Neuronal stem cell (in vitro differentiated cells): ENCODE data around the gene RIMKLB. TPM values are rescaled to one million over a fixed set of nuclear protein-coding genes. Genes with fewer than 3 reads are reported as not detected.

Experiments used
- DNase-seq: peaks from one replicate; pipeline ENCODE4 v3.0.0-alpha.2; 2013; ENCODE audit warnings: low spot score
- H2AFZ ChIP-seq: one replicate; pipeline ENCODE4 v1.6.1; 2013; ENCODE audit warnings: mild to moderate bottlenecking, low read length, inconsistent platforms
- H2AK5ac ChIP-seq: 2 replicates; pipeline ENCODE4 v1.6.1; 2013; ENCODE audit warnings: low read depth, mild to moderate bottlenecking, inconsistent platforms, low read length, moderate library complexity, mixed read lengths
- H2BK120ac ChIP-seq: 2 replicates; pipeline ENCODE4 v1.6.1; 2013; ENCODE audit warnings: low read depth, mild to moderate bottlenecking, inconsistent platforms, low read length, moderate library complexity, mixed read lengths
- H2BK12ac ChIP-seq: one replicate; pipeline ENCODE4 v1.6.1; 2013; ENCODE audit warnings: low read length, inconsistent platforms
- H2BK15ac ChIP-seq: 2 replicates; pipeline ENCODE4 v1.6.1; 2013; ENCODE audit warnings: mild to moderate bottlenecking, low read length, inconsistent platforms, mixed read lengths
- H2BK5ac ChIP-seq: one replicate; pipeline ENCODE4 v1.6.1; 2013; ENCODE audit warnings: inconsistent platforms, mild to moderate bottlenecking, low read length, moderate library complexity
- H3K14ac ChIP-seq: one replicate; pipeline ENCODE4 v1.6.1; 2013; ENCODE audit warnings: low read length, inconsistent platforms
- H3K18ac ChIP-seq: 2 replicates; pipeline ENCODE4 v1.6.1; 2013; ENCODE audit warnings: low read length, inconsistent platforms
- H3K23ac ChIP-seq: 2 replicates; pipeline ENCODE4 v1.6.1; 2013; ENCODE audit warnings: low read depth, mild to moderate bottlenecking, mixed read lengths, low read length, inconsistent platforms; ENCODE audit not compliant: poor library complexity
- H3K27ac ChIP-seq: replicated peaks from 3 replicates; pipeline ENCODE4 v1.5.1; 2013; ENCODE audit warnings: low read length, inconsistent platforms
- H3K27me3 ChIP-seq, 3 experiments: 2 replicates each; pipeline ENCODE4 v1.6.1; 2013; ENCODE audit warnings: low read length in 3 of 3, mild to moderate bottlenecking in 2 of 3, inconsistent platforms in 1 of 3, low read depth in 1 of 3, mixed read lengths in 1 of 3, moderate library complexity in 1 of 3; ENCODE audit not compliant: control insufficient read depth in 3 of 3, insufficient read depth in 3 of 3
- H3K36me3 ChIP-seq, 2 donors: replicated peaks in 1 of 2; 2 replicates each; pipeline ENCODE4 v1.6.1; 2013; ENCODE audit warnings: low read length in 2 of 2; ENCODE audit not compliant: control insufficient read depth in 2 of 2, insufficient read depth in 2 of 2
- H3K4ac ChIP-seq: 2 replicates; pipeline ENCODE4 v1.6.1; 2013; ENCODE audit warnings: inconsistent platforms, mild to moderate bottlenecking, low read length, moderate library complexity
- H3K4me1 ChIP-seq, 2 donors: 1 replicate in 1 of 2; 2 replicates in 1 of 2; pipeline ENCODE4 v1.6.1; 2013; ENCODE audit warnings: low read length in 2 of 2, low read depth in 1 of 2; ENCODE audit not compliant: control insufficient read depth in 2 of 2, insufficient read depth in 1 of 2
- H3K4me2 ChIP-seq: one replicate; pipeline ENCODE4 v1.6.1; 2013; ENCODE audit warnings: mild to moderate bottlenecking, low read length, inconsistent platforms; ENCODE audit not compliant: insufficient read depth, poor library complexity, severe bottlenecking
- H3K4me3 ChIP-seq, 2 donors: 2 replicates each; pipeline ENCODE4 v1.5.1; 2013; ENCODE audit warnings: low read length in 2 of 2, mild to moderate bottlenecking in 2 of 2, inconsistent platforms in 1 of 2, moderate library complexity in 1 of 2
- H3K79me1 ChIP-seq: one replicate; pipeline ENCODE4 v1.6.1; 2013; ENCODE audit warnings: low read depth, mild to moderate bottlenecking, inconsistent platforms, low read length, moderate library complexity
- H3K9ac ChIP-seq: one replicate; pipeline ENCODE4 v1.6.1; 2013; ENCODE audit warnings: mild to moderate bottlenecking, low read depth, low read length, inconsistent platforms; ENCODE audit not compliant: poor library complexity
- H3K9me3 ChIP-seq, 2 donors: replicated peaks in 1 of 2; 2 replicates each; pipeline versions ENCODE3 to v1.6.1; 2013; ENCODE audit warnings: low read length in 2 of 2, mild to moderate bottlenecking in 2 of 2, inconsistent platforms in 1 of 2, low read depth in 1 of 2, mixed read lengths in 1 of 2, moderate library complexity in 1 of 2; ENCODE audit not compliant: control insufficient read depth in 2 of 2, insufficient read depth in 1 of 2
- H4K8ac ChIP-seq: one replicate; pipeline ENCODE4 v1.6.1; 2013; ENCODE audit warnings: low read depth, mild to moderate bottlenecking, inconsistent platforms, low read length, moderate library complexity
- H4K91ac ChIP-seq: one replicate; pipeline ENCODE4 v1.6.1; 2013; ENCODE audit warnings: low read length, low read depth, mild to moderate bottlenecking, inconsistent platforms; ENCODE audit not compliant: poor library complexity
- WGBS, 2 donors: extraction: QIAGEN DNeasy Blood & Tissue Kit; methylation state at CpG; one replicate each; pipeline ENCODE4 v1.1.7; 2013; ENCODE audit warnings: missing lambda C conversion rate in 2 of 2, mixed read lengths in 1 of 2; ENCODE audit not compliant: insufficient read length in 2 of 2, insufficient replicate concordance in 1 of 2; ENCODE audit errors: extremely low coverage in 2 of 2; 5-methylcytosine and 5-hydroxymethylcytosine counted together
- polyA plus RNA-seq, 2 experiments: library from polyadenylated mRNA; stranded (reverse); fragments of 200-250 nt; gene quantifications; one replicate each; pipeline ENCODE4 v1.2.3, GENCODE V29; 2013

Gene RIMKLB, protein sequence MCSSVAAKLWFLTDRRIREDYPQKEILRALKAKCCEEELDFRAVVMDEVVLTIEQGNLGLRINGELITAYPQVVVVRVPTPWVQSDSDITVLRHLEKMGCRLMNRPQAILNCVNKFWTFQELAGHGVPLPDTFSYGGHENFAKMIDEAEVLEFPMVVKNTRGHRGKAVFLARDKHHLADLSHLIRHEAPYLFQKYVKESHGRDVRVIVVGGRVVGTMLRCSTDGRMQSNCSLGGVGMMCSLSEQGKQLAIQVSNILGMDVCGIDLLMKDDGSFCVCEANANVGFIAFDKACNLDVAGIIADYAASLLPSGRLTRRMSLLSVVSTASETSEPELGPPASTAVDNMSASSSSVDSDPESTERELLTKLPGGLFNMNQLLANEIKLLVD
- polyA plus RNA-seq (2013, experiment 1 of 2) = 53.6 TPM
- polyA plus RNA-seq (2013, experiment 2 of 2) = 54.5 TPM

- DNase-seq = peak; percentile 85
- no CpG with 5 or more reads among the region's 88 CpGs for WGBS, 2 donors
- peak within 1 kb of the TSS; percentile 99 for H3K14ac ChIP-seq
Observed at GRCh38 chr12:8697476-8698131, at the start of gene RIMKLB. Gene RIMKLB, plus strand, starts transcription at chr12:8697991. Its CDS starts 15,876 bp downstream, at chr12:8713867.

GRCh38 chr12:8648576-8649205 is 49.1 kb upstream of the RIMKLB start:
- no peaks in the 10 kb centered on the region for H3K79me1 ChIP-seq
- H2BK12ac ChIP-seq = no peak overlapping the region
- no peak overlapping the region for H2BK5ac ChIP-seq
- no peak for DNase-seq
- no peak overlapping the region for H3K4me2 ChIP-seq
- no peak overlapping the region for H2BK120ac ChIP-seq
- H3K9ac ChIP-seq = no peak overlapping the region
- no peaks in the 10 kb centered on the region for H3K36me3 ChIP-seq
- H3K4me1 ChIP-seq = no peaks in the 10 kb centered on the region
- no peak overlapping the region for H2AK5ac ChIP-seq
- no peak overlapping the region for H3K14ac ChIP-seq
- no peak overlapping the region for H3K27ac ChIP-seq
- no peak overlapping the region for H2BK15ac ChIP-seq
- H3K9me3 ChIP-seq = no peaks in the 10 kb centered on the region
- H4K8ac ChIP-seq = no peak overlapping the region
- H3K23ac ChIP-seq = no peak overlapping the region
- H4K91ac ChIP-seq = no peak overlapping the region
- no peak overlapping the region for H3K18ac ChIP-seq
- no peak overlapping the region for H2AFZ ChIP-seq
- no CpG with 5 or more reads among the region's 8 CpGs for WGBS, 2 donors
- H3K4me3 ChIP-seq = no peak overlapping the region
- H3K4ac ChIP-seq = no peak overlapping the region
- H3K27me3 ChIP-seq = no peaks in the 10 kb centered on the region

More at GRCh38 chr12:8697476-8698131, at the start of gene RIMKLB:
- Histone ChIP-seq H3K23ac (peak within 1 kb of the TSS; percentile 98), H2AFZ (peak within 1 kb of the TSS; percentile 93), H3K9me3 (no peaks in the 10 kb centered on the region), H3K4me1 (peaks cover 4 to 24% of the 10 kb centered on the region in 2 donors), H2BK5ac (peak within 1 kb of the TSS; percentile 99), H4K8ac (no peak within 1 kb of the TSS), H3K9ac (peak within 1 kb of the TSS; percentile 98), H3K79me1 (peaks cover 1% of the 10 kb centered on the region), H3K4me2 (peak within 1 kb of the TSS; percentile 69), H3K18ac (peak within 1 kb of the TSS; percentile 100), H2BK120ac (no peak within 1 kb of the TSS), H2AK5ac (peak within 1 kb of the TSS; percentile 81), H3K27ac (peak within 1 kb of the TSS; percentile 97), H3K4ac (peak within 1 kb of the TSS; percentile 53), H3K36me3 (peaks cover 0 to 32% of the 10 kb centered on the region in 2 donors), H4K91ac (no peak within 1 kb of the TSS), H2BK15ac (peak within 1 kb of the TSS; percentile 98), H3K4me3 (peak within 1 kb of the TSS; percentile 86 to 89), H2BK12ac (peak within 1 kb of the TSS; percentile 22), H3K27me3 (no peaks in the 10 kb centered on the region)

DNA sequence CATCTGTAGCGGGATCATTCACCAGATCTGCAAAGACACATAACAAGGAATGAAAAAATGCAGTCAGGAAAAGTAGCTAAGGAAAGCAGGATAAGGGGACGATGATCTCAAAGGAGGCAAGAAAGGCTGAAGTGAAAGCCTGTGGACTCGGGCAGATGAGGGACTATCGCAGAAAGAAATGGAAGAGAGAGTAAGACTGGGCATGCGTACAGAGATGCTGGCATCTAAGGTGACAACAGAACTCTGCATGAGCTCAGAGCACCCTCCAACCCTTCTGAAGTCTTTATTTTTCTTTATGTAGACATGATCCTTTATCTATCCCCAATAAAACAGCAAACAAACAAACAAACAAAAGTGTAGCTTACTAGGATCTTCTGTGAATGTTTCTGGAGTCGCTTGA is 42.4 kb upstream of the RIMKLB start:
- H2BK5ac ChIP-seq = no peak overlapping the region
- no peak overlapping the region for H3K9ac ChIP-seq
- H3K79me1 ChIP-seq = no peaks in the 10 kb centered on the region
- H3K4me2 ChIP-seq = no peak overlapping the region
- H3K18ac ChIP-seq = no peak overlapping the region
- H4K91ac ChIP-seq = no peak overlapping the region
- H3K14ac ChIP-seq = no peak overlapping the region
- no peaks in the 10 kb centered on the region for H3K4me1 ChIP-seq
- H3K4me3 ChIP-seq = no peak overlapping the region
- H2BK120ac ChIP-seq = no peak overlapping the region
- no CpG with 5 or more reads among the region's 6 CpGs for WGBS, 2 donors
- H3K23ac ChIP-seq = no peak overlapping the region
- H3K27me3 ChIP-seq = no peaks in the 10 kb centered on the region
- no peak overlapping the region for H4K8ac ChIP-seq
- H3K9me3 ChIP-seq = no peaks in the 10 kb centered on the region
- H3K36me3 ChIP-seq = no peaks in the 10 kb centered on the region
- no peak for DNase-seq
- no peak overlapping the region for H3K27ac ChIP-seq
- H2AFZ ChIP-seq = no peak overlapping the region
- no peak overlapping the region for H2AK5ac ChIP-seq
- H3K4ac ChIP-seq = no peak overlapping the region
- no peak overlapping the region for H2BK12ac ChIP-seq
- H2BK15ac ChIP-seq = no peak overlapping the region

DNA sequence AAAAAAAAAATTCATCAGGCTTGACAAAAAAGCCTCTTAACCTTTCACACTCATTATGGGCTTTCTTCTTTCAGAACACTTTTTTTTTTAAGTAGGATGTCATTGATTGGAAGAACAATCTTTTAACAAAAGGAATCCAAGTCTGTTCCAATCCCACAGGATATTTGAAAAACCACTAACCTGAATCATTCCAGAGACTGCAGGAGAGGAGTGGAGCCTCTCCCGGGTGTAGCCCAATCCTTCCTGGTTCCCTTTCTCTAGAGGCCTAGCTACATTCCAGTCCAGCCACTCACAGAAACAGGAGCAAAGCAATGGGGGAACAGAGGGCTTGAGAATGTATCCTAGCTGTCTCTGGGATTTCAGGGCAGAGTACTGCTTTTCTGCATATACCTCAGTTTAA is 39.4 kb upstream of the RIMKLB start:
- no CpG with 5 or more reads among the region's 1 CpG for WGBS, 2 donors

More for the DNA sequence above, 39.4 kb upstream of the RIMKLB start:
- H2BK120ac ChIP-seq = no peak overlapping the region
- H3K4me2 ChIP-seq = no peak overlapping the region
- H3K4me3 ChIP-seq = no peak overlapping the region
- no peaks in the 10 kb centered on the region for H3K79me1 ChIP-seq
- H3K27me3 ChIP-seq = peaks cover 0 to 4% (median 0%) of the 10 kb centered on the region in 3 experiments
- H3K36me3 ChIP-seq = no peaks in the 10 kb centered on the region
- H3K27ac ChIP-seq = peak overlapping the region; percentile 50
- H3K14ac ChIP-seq = no peak overlapping the region
- H4K91ac ChIP-seq = no peak overlapping the region
- peaks cover 0 to 11% of the 10 kb centered on the region in 2 donors for H3K4me1 ChIP-seq
- no peak overlapping the region for H2AK5ac ChIP-seq
- no peak overlapping the region for H3K9ac ChIP-seq
- H2AFZ ChIP-seq = peak overlapping the region; percentile 29
- H3K23ac ChIP-seq = no peak overlapping the region
- H2BK12ac ChIP-seq = no peak overlapping the region
- no peaks in the 10 kb centered on the region for H3K9me3 ChIP-seq
- H3K4ac ChIP-seq = no peak overlapping the region
- H2BK15ac ChIP-seq = no peak overlapping the region
- no peak overlapping the region for H2BK5ac ChIP-seq
- no peak overlapping the region for H3K18ac ChIP-seq
- no peak for DNase-seq
- no peak overlapping the region for H4K8ac ChIP-seq
